Neural cell (in vitro differentiated cells): Measurements from ENCODE around the gene PNPLA7. TPM values are rescaled to one million over a fixed set of nuclear protein-coding genes. Genes with fewer than 3 reads are reported as not detected.

Experiments used
- H2AFZ ChIP-seq: fragments of 200-600, 300-800 bp; sonication (generic), shearing (Covaris generic); 2 replicates; pipeline ENCODE4 v1.6.0; 2014; ENCODE audit warnings: low read depth, mild to moderate bottlenecking, antibody characterized with exemption, low read length, moderate library complexity
- H3F3A ChIP-seq: fragments of 200-600 bp; shearing (Covaris generic); 2 replicates; pipeline ENCODE4 v1.6.1; 2016; ENCODE audit warnings: mild to moderate bottlenecking, moderate library complexity, mixed read lengths, antibody characterized with exemption, low read length; ENCODE audit not compliant: insufficient read depth, poor library complexity, severe bottlenecking
- H3K27ac ChIP-seq: fragments of 200-600, 300-800 bp; sonication (generic), shearing (Covaris generic); 2 replicates; pipeline ENCODE4 v1.5.1; 2014; ENCODE audit warnings: mild to moderate bottlenecking, low read length, moderate library complexity
- H3K27me3 ChIP-seq: fragments of 300-800, 200-600 bp; sonication (generic), shearing (Covaris generic); 2 replicates; pipeline ENCODE4 v1.6.0; 2014; ENCODE audit warnings: mild to moderate bottlenecking, low read depth, low read length, moderate library complexity; ENCODE audit not compliant: insufficient read depth
- H3K36me3 ChIP-seq: fragments of 300-800, 200-600 bp; sonication (generic), shearing (Covaris generic); 2 replicates; pipeline ENCODE4 v1.5.1; 2014; ENCODE audit warnings: mild to moderate bottlenecking, antibody characterized with exemption, low read length, moderate library complexity; ENCODE audit not compliant: insufficient read depth
- H3K4me2 ChIP-seq: fragments of 300-800, 200-600 bp; sonication (generic), shearing (Covaris generic); 2 replicates; pipeline ENCODE4 v1.6.0; 2014; ENCODE audit warnings: mild to moderate bottlenecking, low read length
- H3K4me3 ChIP-seq: fragments of 300-800, 200-600 bp; sonication (generic), shearing (Covaris generic); 2 replicates; pipeline ENCODE4 v1.5.1; 2014; ENCODE audit warnings: mild to moderate bottlenecking, low read length, moderate library complexity
- H3K79me2 ChIP-seq: fragments of 200-600 bp; shearing (Covaris generic); replicated peaks from 2 replicates; pipeline ENCODE4 v1.6.0; 2014; ENCODE audit warnings: mild to moderate bottlenecking, low read length, moderate library complexity; ENCODE audit not compliant: insufficient read depth
- H3K9ac ChIP-seq: fragments of 300-800, 200-600 bp; sonication (generic), shearing (Covaris generic); 2 replicates; pipeline ENCODE4 v1.6.1; 2016; ENCODE audit warnings: mild to moderate bottlenecking, low read length, mixed read lengths
- H3K9me2 ChIP-seq: fragments of 200-600 bp; shearing (Covaris generic); 2 replicates; pipeline ENCODE4 v1.6.1; 2016; ENCODE audit warnings: mild to moderate bottlenecking, low read length, mixed read lengths; ENCODE audit not compliant: insufficient read depth
- H3K9me3 ChIP-seq: fragments of 200-600, 300-800 bp; sonication (generic), shearing (Covaris generic); 2 replicates; pipeline ENCODE4 v1.6.1; 2016; ENCODE audit warnings: mild to moderate bottlenecking, mixed run types, low read length, moderate library complexity, mixed read lengths
- H4K20me1 ChIP-seq: fragments of 200-600 bp; shearing (Covaris generic); 2 replicates; pipeline ENCODE4 v1.6.1; 2016; ENCODE audit warnings: mild to moderate bottlenecking, mixed run types; ENCODE audit not compliant: insufficient read depth
- EP300 ChIP-seq: fragments of 450-650 bp; conservative IDR thresholded peaks from 2 replicates; pipeline ENCODE4 v1.6.1; 2014; ENCODE audit warnings: antibody characterized with exemption, mild to moderate bottlenecking, moderate library complexity; ENCODE audit not compliant: poor library complexity, severe bottlenecking
- EZH2 ChIP-seq: fragments of 200-600, 300-800 bp; shearing (Covaris generic), sonication (generic); IDR thresholded peaks from 2 replicates; pipeline ENCODE4 v1.6.1; 2014; ENCODE audit warnings: antibody characterized with exemption, low read length, borderline replicate concordance, mild to moderate bottlenecking; ENCODE audit not compliant: insufficient read depth, poor library complexity, severe bottlenecking
- MXI1 ChIP-seq: fragments of 450-650 bp; conservative IDR thresholded peaks from 2 replicates; pipeline ENCODE4 v1.6.1; 2014; ENCODE audit warnings: antibody characterized with exemption, mild to moderate bottlenecking; ENCODE audit not compliant: poor library complexity, severe bottlenecking
- POLR2AphosphoS5 ChIP-seq: IDR thresholded peaks from 2 replicates; pipeline ENCODE4 v1.6.1; 2012
- RAD21 ChIP-seq: fragments of 450-650 bp; conservative IDR thresholded peaks from 2 replicates; pipeline ENCODE4 v1.6.1; 2014; ENCODE audit warnings: antibody characterized with exemption, mild to moderate bottlenecking, moderate library complexity
- REST ChIP-seq: IDR thresholded peaks from 2 replicates; pipeline ENCODE4 v1.6.1; 2012; ENCODE audit warnings: borderline replicate concordance
- SMC3 ChIP-seq: fragments of 450-650 bp; conservative IDR thresholded peaks from 2 replicates; pipeline ENCODE4 v1.6.1; 2014; ENCODE audit warnings: antibody characterized with exemption, mild to moderate bottlenecking, moderate library complexity; ENCODE audit not compliant: poor library complexity
- TAF1 ChIP-seq: IDR thresholded peaks from 2 replicates; pipeline ENCODE4 v1.6.1; 2012; ENCODE audit warnings: low read depth
- polyA plus RNA-seq: library from polyadenylated mRNA; depleted of rRNA; stranded (reverse); fragments of >200 nt; gene quantifications from 2 replicates; pipeline ENCODE4 v1.2.3, GENCODE V29; 2014
- TF ChIP-seq, protein P1 (sequence below): fragments of 450-650 bp; IDR thresholded peaks from 2 replicates; pipeline ENCODE4 v1.5.1; 2014; ENCODE audit warnings: antibody characterized with exemption, mild to moderate bottlenecking, moderate library complexity; ENCODE audit not compliant: poor library complexity, severe bottlenecking

Gene PNPLA7
- polyA plus RNA-seq, 1 donor from 2014 or later: 0.72 TPM

DNA sequence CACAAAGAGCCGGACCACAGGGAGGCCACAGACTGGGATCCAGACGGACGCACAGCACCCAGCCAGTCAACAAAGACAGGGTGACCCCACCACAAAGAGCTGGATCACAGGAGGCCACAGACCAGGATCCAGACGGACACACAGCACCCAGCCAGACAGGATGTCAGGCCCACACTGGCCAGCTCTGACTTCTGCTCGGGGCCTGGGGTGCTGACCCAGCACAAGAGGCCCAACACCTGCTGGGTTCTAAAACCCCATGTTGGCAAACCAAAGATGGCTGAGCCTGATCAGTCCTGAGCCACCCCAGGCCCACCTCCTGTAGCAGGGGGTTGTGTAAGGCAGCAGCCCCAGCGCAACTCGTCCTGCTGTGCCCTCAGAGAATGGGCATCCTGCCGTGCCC, 33.8 kb upstream of the PNPLA7 start:
- H2AFZ ChIP-seq: no peak overlapping the region
- no peaks in the 10 kb centered on the region for H3K9me3 ChIP-seq
- no peak overlapping the region for H3K27ac ChIP-seq
- no peak overlapping the region for H3K4me3 ChIP-seq
- TF ChIP-seq, protein P1, sequence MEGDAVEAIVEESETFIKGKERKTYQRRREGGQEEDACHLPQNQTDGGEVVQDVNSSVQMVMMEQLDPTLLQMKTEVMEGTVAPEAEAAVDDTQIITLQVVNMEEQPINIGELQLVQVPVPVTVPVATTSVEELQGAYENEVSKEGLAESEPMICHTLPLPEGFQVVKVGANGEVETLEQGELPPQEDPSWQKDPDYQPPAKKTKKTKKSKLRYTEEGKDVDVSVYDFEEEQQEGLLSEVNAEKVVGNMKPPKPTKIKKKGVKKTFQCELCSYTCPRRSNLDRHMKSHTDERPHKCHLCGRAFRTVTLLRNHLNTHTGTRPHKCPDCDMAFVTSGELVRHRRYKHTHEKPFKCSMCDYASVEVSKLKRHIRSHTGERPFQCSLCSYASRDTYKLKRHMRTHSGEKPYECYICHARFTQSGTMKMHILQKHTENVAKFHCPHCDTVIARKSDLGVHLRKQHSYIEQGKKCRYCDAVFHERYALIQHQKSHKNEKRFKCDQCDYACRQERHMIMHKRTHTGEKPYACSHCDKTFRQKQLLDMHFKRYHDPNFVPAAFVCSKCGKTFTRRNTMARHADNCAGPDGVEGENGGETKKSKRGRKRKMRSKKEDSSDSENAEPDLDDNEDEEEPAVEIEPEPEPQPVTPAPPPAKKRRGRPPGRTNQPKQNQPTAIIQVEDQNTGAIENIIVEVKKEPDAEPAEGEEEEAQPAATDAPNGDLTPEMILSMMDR: no peak
- TF ChIP-seq RAD21: no peak
- no peak for TF ChIP-seq POLR2AphosphoS5
- TF ChIP-seq MXI1: no peak
- no peak for TF ChIP-seq TAF1
- no peak for TF ChIP-seq SMC3
- TF ChIP-seq EZH2: no peak
- TF ChIP-seq REST: no peak
- TF ChIP-seq EP300: no peak
- no peaks in the 10 kb centered on the region for H3K36me3 ChIP-seq
- peaks cover 4% of the 10 kb centered on the region for H3K79me2 ChIP-seq
- H3K9me2 ChIP-seq: no peaks in the 10 kb centered on the region
- no peak overlapping the region for H3K4me2 ChIP-seq
- H4K20me1 ChIP-seq: no peaks in the 10 kb centered on the region
- H3K27me3 ChIP-seq: no peaks in the 10 kb centered on the region
- no peak overlapping the region for H3K9ac ChIP-seq
- no peaks in the 10 kb centered on the region for H3F3A ChIP-seq

DNA sequence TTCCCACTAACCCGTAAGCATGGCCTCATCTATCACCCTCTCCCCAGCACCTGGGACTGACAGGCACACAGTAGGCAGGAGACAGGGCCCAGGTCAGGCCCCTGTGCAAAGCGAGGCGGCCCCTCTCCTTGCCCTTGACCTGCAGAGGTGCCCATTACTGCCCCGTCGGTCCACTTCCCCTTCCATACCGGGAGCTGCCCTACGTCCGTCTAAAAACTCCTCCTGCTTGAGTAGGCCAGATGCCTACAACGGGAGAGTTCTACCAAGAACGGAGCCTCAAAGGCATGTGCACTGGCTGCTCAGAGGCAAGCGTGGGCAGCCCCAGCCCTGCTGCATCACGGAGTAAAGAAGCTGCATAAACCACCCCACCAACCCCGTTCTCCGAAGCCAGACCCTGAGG, 33.1 kb upstream of the PNPLA7 start:
- H3F3A ChIP-seq: no peaks in the 10 kb centered on the region
- no peaks in the 10 kb centered on the region for H3K79me2 ChIP-seq
- no peak overlapping the region for H3K27ac ChIP-seq
- no peaks in the 10 kb centered on the region for H3K9me3 ChIP-seq
- no peak overlapping the region for H3K4me2 ChIP-seq
- no peaks in the 10 kb centered on the region for H3K36me3 ChIP-seq
- TF ChIP-seq RAD21 (no peak), REST (no peak), SMC3 (no peak)
- no peaks in the 10 kb centered on the region for H3K27me3 ChIP-seq
- H3K4me3 ChIP-seq: no peak overlapping the region
- H2AFZ ChIP-seq: no peak overlapping the region
- H4K20me1 ChIP-seq: no peaks in the 10 kb centered on the region
- H3K9ac ChIP-seq: no peak overlapping the region
- no peaks in the 10 kb centered on the region for H3K9me2 ChIP-seq
